SU-DHL-6 (cell line): Measurements from ENCODE around the gene PGAP3.

ENCODE experiments used
- EZH2phosphoT487 ChIP-seq: fragments of 200-600 bp; sonication (generic), shearing (Covaris generic); conservative IDR thresholded peaks from 2 replicates; pipeline ENCODE4 v1.6.1; 2018; ENCODE audit warnings: mild to moderate bottlenecking, antibody characterized with exemption, low read length, moderate library complexity, mixed read lengths
- TF ChIP-seq, protein P1 (sequence below): fragments of 200-600 bp; sonication (generic); IDR thresholded peaks from one replicate; pipeline ENCODE4 v1.5.1; 2017; ENCODE audit warnings: antibody characterized with exemption, mild to moderate bottlenecking, low read length, moderate library complexity; ENCODE audit not compliant: insufficient read depth, poor library complexity, severe bottlenecking

DNA sequence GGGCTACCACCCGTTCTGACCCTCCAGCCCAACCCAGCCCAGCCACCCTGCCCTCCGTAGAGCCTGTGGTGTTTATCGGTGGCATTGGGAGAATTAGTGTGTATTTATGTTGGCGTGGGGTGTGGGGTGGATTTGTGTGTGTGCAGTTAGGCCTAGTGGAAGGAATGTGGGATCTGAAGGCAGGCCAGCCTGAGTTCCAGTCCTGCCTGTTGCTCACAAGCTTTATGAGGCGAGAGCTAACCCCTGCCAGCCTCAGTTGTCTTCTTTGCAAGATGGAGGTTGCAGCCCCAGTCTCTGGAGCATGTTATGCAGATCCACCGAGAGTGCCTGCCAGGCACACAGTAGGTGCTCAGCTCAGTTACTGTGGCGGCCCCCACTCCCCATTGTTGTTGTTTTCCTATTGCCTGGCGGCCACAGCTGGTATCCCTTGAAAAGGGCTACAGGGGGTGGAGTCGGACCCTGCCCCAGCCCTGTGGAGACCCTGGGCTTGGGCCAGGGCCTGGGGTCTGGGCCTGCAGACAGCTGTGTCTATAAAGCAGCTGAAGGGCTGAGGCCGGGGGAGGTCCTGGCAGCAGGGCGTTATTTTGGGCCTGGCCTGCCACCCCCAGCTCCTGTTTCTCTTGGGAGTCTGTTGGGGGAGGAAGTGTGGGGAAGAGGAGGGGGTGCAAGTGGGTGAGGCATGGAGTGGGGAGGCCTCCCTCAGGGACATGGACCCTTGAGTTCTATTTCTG is 17.1 kb upstream of the PGAP3 start:
- TF ChIP-seq, protein P1, sequence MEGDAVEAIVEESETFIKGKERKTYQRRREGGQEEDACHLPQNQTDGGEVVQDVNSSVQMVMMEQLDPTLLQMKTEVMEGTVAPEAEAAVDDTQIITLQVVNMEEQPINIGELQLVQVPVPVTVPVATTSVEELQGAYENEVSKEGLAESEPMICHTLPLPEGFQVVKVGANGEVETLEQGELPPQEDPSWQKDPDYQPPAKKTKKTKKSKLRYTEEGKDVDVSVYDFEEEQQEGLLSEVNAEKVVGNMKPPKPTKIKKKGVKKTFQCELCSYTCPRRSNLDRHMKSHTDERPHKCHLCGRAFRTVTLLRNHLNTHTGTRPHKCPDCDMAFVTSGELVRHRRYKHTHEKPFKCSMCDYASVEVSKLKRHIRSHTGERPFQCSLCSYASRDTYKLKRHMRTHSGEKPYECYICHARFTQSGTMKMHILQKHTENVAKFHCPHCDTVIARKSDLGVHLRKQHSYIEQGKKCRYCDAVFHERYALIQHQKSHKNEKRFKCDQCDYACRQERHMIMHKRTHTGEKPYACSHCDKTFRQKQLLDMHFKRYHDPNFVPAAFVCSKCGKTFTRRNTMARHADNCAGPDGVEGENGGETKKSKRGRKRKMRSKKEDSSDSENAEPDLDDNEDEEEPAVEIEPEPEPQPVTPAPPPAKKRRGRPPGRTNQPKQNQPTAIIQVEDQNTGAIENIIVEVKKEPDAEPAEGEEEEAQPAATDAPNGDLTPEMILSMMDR: no peak
- TF ChIP-seq EZH2phosphoT487: no peak
